ENCODE results near the gene ASB5.

The ASB5 gene

GRCh38 chr4:176259330-176260090 lies 9.5 kb downstream of the ASB5 start:
- no peak for DNase-seq (ENCODE audit: low spot score)
- TF ChIP-seq CTCF (IDR thresholded peaks at IDR 0.05; ENCODE audit: borderline replicate concordance, control extremely low read depth, extremely low read depth, insufficient read depth, missing control alignments): no peak
- in situ Hi-C loops (cut with MboI; ENCODE audit: low sequenced_read_pairs, unreplicated experiment): no loop called here

GRCh38 chr4:176258135-176258534 lies 10.9 kb downstream of the ASB5 start:
- in situ Hi-C loops (cut with MboI; ENCODE audit: low sequenced_read_pairs, unreplicated experiment): no loop called here
- TF ChIP-seq CTCF (IDR thresholded peaks at IDR 0.05; ENCODE audit: borderline replicate concordance, control extremely low read depth, extremely low read depth, insufficient read depth, missing control alignments): no peak
- DNase-seq (ENCODE audit: low spot score): no peak

DNA sequence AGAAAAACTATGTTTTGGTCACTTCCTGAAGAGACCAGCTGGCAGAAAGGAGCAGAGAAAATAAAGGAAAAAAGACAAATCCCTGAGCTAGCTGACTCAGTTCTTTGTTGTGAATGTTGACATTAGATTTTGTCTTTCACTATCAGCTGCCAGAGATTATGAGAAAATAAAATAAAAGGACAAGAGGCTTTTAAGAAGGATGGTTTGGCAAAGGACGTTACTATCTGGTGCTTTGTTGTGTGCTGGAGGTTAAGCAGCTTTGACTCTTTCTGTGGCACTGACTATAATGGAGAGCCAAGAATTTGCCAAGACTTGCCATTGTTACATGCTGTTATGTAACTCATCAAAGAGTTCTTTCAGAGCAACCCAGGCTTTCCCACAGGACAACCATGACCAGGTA lies 12.1 kb downstream of the ASB5 start:
- in situ Hi-C loops (cut with MboI; ENCODE audit: low sequenced_read_pairs, unreplicated experiment): no loop called here

GRCh38 chr4:176242764-176243347 lies 26.2 kb downstream of the ASB5 start:
- in situ Hi-C loops (cut with MboI; ENCODE audit: low sequenced_read_pairs, unreplicated experiment): no loop called here
- TF ChIP-seq CTCF (IDR thresholded peaks at IDR 0.05; ENCODE audit: borderline replicate concordance, control extremely low read depth, extremely low read depth, insufficient read depth, missing control alignments): no peak
- DNase-seq (ENCODE audit: low spot score): no peak

More for the DNA sequence above, 12.1 kb downstream of the ASB5 start:
- no peak for DNase-seq (ENCODE audit: low spot score)
- TF ChIP-seq CTCF (IDR thresholded peaks at IDR 0.05; ENCODE audit: borderline replicate concordance, control extremely low read depth, extremely low read depth, insufficient read depth, missing control alignments): no peak

- in situ Hi-C loops (cut with MboI; ENCODE audit: low sequenced_read_pairs, unreplicated experiment): no loop called here
- TF ChIP-seq CTCF (IDR thresholded peaks at IDR 0.05; ENCODE audit: borderline replicate concordance, control extremely low read depth, extremely low read depth, insufficient read depth, missing control alignments): no peak
- DNase-seq (ENCODE audit: low spot score): no peak
Observed at GRCh38 chr4:176241703-176242102, 27.3 kb downstream of the ASB5 start.

GRCh38 chr4:176238826-176239225 lies 30.2 kb downstream of the ASB5 start:
- DNase-seq (ENCODE audit: low spot score): no peak
- TF ChIP-seq CTCF (IDR thresholded peaks at IDR 0.05; ENCODE audit: borderline replicate concordance, control extremely low read depth, extremely low read depth, insufficient read depth, missing control alignments): no peak
- in situ Hi-C loops (cut with MboI; ENCODE audit: low sequenced_read_pairs, unreplicated experiment): no loop called here

All from GM13976 (cell line).